ENCODE measurements around the gene HGF.

DNA sequence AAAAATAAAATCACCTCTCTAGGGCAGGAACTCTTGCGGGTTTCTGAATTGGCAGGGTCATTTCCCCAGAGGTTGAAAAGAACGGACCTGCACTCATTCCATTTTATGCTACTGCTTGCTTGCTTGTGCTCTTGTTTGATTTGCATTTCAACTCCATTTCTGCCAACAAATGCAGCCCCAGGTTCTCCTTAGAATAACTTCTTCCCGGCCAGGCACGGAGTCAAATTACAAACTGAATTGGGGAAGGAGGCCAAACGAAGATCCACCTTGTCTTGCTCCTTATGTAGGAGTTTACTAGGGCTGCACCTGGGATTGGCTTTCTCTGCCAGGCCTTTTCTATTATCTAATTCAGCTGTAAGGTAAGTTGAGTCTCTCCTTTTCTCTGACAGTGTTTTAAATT is 79.6 kb downstream of the HGF start:
- TF ChIP-seq, protein P1, sequence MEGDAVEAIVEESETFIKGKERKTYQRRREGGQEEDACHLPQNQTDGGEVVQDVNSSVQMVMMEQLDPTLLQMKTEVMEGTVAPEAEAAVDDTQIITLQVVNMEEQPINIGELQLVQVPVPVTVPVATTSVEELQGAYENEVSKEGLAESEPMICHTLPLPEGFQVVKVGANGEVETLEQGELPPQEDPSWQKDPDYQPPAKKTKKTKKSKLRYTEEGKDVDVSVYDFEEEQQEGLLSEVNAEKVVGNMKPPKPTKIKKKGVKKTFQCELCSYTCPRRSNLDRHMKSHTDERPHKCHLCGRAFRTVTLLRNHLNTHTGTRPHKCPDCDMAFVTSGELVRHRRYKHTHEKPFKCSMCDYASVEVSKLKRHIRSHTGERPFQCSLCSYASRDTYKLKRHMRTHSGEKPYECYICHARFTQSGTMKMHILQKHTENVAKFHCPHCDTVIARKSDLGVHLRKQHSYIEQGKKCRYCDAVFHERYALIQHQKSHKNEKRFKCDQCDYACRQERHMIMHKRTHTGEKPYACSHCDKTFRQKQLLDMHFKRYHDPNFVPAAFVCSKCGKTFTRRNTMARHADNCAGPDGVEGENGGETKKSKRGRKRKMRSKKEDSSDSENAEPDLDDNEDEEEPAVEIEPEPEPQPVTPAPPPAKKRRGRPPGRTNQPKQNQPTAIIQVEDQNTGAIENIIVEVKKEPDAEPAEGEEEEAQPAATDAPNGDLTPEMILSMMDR (IDR thresholded peaks at IDR 0.05; ENCODE audit: insufficient read depth, low read depth, low read length): no peak
- no peak for TF ChIP-seq EZH2 (IDR thresholded peaks at IDR 0.05; ENCODE audit: insufficient read depth, low read length)
